ENCODE data around the gene PARL. TPM values are rescaled to one million over a fixed set of nuclear protein-coding genes. Genes with fewer than 3 reads are reported as not detected.

The PARL gene
- total RNA-seq, 4 donors from 2014 or later, result 7.4 to 69.9 (median 22.5) TPM

DNA sequence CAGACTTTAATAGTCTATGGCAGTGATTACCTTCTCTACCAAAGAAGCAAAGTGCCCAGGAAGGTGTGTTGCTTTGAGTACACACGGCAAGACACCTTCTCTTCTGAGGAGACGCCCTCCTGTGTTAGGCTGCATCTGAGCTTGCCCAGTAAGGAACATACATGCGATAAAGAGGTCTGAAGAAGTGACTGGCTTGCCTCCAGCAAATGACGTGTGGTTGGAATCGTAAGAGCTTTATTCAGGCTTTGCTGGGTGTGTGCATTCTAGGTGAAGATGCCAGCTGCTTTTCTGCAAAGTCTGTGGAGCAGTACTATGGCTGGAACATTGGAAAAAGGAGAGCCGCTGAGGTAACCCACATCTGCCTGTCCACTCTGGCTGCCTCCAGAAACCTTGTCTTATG is 81.7 kb downstream of the PARL start:
- DNase-seq, result no peak
- Histone ChIP-seq H3K9me3 (no peaks in the 10 kb centered on the region), H3K27ac (no peak overlapping the region), H3K4me3 (no peak overlapping the region), H3K36me3 (no peaks in the 10 kb centered on the region), H3K4me1 (no peaks in the 10 kb centered on the region), H3K27me3 (no peaks in the 10 kb centered on the region)
- intact Hi-C loops (cut with DNase I; ENCODE audit: low total_unique reads), result no loop called here
- TF ChIP-seq CTCF (IDR thresholded peaks at IDR 0.05), result no peak
- TF ChIP-seq POLR2A (IDR thresholded peaks at IDR 0.05), result no peak

GRCh38 chr3:183801601-183802000 is 83.1 kb downstream of the PARL start:
- Histone ChIP-seq H3K9me3 (no peaks in the 10 kb centered on the region), H3K27ac (no peak overlapping the region), H3K36me3 (no peaks in the 10 kb centered on the region), H3K27me3 (no peaks in the 10 kb centered on the region), H3K4me3 (no peak overlapping the region), H3K4me1 (no peaks in the 10 kb centered on the region)
- TF ChIP-seq CTCF (IDR thresholded peaks at IDR 0.05), result no peak
- TF ChIP-seq POLR2A (IDR thresholded peaks at IDR 0.05), result no peak
- DNase-seq, result no peak
- intact Hi-C loops (cut with DNase I; ENCODE audit: low total_unique reads), result no loop called here

DNA sequence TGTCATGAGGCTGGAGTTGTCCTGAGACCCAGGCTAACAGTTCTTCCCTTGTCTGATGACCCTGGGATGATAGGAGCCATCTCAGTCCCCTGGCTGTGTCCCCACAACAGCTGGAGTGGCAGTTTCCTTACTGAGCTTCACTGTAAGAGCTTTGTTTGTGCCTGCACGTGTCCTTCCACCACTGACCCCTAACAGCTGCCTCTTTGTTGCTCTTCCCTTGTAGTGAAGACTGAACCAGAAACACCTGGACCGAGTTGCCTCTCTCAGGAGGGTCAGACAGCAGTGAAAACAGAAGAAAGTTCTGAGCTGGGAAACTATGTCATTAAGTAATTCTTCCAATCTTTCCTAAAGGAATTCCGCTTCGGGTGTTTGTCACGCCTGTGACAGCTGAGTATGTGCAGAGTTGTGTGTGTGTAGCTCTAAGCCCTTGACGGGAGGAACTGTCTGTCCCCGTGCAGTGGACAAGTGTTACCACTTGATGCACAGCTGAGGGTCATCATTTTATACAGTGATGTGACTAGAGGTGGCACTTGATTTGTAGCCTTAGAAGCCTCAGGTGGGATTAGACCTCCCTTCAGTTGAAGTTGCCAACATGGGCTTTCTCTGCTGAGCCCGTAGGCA is 84.3 kb downstream of the PARL start:
- Histone ChIP-seq H3K36me3 (no peaks in the 10 kb centered on the region), H3K27me3 (no peaks in the 10 kb centered on the region), H3K27ac (no peak overlapping the region), H3K4me3 (no peak overlapping the region), H3K4me1 (no peaks in the 10 kb centered on the region), H3K9me3 (no peaks in the 10 kb centered on the region)
- intact Hi-C loops (cut with DNase I; ENCODE audit: low total_unique reads), result no loop called here
- TF ChIP-seq POLR2A (IDR thresholded peaks at IDR 0.05) (no peak), CTCF (IDR thresholded peaks at IDR 0.05) (no peak)
- no peak for DNase-seq

GRCh38 chr3:183799461-183799860 is 85.2 kb downstream of the PARL start:
- Histone ChIP-seq H3K27ac (no peak overlapping the region), H3K27me3 (no peaks in the 10 kb centered on the region), H3K4me1 (no peaks in the 10 kb centered on the region), H3K36me3 (no peaks in the 10 kb centered on the region), H3K4me3 (no peak overlapping the region), H3K9me3 (no peaks in the 10 kb centered on the region)
- intact Hi-C loops (cut with DNase I; ENCODE audit: low total_unique reads), result no loop called here
- no peak for DNase-seq
- TF ChIP-seq POLR2A (IDR thresholded peaks at IDR 0.05) (no peak), CTCF (IDR thresholded peaks at IDR 0.05) (no peak)

DNA sequence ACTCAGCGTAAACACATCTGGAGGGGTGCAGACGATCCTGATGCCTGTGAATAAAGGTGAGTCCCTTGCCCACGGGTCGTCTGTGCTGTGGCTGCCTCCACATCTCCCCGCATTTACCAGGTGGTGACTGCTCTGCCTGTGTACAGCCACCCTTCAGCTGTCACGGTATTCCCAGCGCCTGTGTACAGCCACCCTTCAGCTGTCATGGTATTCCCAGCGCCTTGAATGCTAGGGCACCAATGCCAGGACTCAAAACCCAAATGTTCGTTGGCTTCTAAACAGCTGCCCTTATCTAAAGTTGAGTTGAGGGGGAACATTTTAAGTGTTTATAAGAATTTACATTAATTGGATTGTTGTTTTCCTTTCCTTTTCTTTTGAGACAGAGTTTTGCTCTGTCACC is 86.7 kb downstream of the PARL start:
- intact Hi-C loops (cut with DNase I; ENCODE audit: low total_unique reads), result no loop called here
- H3K27ac ChIP-seq, result no peak overlapping the region
- H3K4me1 ChIP-seq, result no peaks in the 10 kb centered on the region
- no peaks in the 10 kb centered on the region for H3K27me3 ChIP-seq
- H3K4me3 ChIP-seq, result no peak overlapping the region
- H3K9me3 ChIP-seq, result no peaks in the 10 kb centered on the region
- no peak for DNase-seq
- TF ChIP-seq CTCF (IDR thresholded peaks at IDR 0.05) (no peak), POLR2A (IDR thresholded peaks at IDR 0.05) (no peak)
- H3K36me3 ChIP-seq, result no peaks in the 10 kb centered on the region

All from uterus (tissue), 4 donors.